ENCODE measurements around the gene FAM120C.

DNA sequence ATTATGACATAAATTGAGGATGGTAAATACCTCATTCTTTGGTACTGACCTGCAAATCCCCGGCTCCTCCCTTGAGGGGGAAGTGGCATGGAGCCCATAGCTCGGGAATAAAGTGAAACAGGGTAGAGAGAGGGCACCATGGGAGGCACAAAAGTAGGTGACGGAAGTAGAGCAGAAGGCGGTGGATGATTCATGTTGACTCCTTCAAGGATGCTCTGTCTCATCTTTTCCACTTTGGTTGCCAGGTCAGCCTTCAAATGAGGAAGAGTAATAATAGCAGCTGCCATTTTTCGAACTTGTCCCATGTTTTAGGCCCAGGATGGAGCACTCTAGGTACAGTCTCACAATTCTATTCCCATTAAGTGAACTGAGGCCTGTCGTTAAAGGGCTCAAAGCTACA is 97.4 kb downstream of the FAM120C start:
- TF ChIP-seq, protein P1, sequence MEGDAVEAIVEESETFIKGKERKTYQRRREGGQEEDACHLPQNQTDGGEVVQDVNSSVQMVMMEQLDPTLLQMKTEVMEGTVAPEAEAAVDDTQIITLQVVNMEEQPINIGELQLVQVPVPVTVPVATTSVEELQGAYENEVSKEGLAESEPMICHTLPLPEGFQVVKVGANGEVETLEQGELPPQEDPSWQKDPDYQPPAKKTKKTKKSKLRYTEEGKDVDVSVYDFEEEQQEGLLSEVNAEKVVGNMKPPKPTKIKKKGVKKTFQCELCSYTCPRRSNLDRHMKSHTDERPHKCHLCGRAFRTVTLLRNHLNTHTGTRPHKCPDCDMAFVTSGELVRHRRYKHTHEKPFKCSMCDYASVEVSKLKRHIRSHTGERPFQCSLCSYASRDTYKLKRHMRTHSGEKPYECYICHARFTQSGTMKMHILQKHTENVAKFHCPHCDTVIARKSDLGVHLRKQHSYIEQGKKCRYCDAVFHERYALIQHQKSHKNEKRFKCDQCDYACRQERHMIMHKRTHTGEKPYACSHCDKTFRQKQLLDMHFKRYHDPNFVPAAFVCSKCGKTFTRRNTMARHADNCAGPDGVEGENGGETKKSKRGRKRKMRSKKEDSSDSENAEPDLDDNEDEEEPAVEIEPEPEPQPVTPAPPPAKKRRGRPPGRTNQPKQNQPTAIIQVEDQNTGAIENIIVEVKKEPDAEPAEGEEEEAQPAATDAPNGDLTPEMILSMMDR (IDR thresholded peaks at IDR 0.05; ENCODE audit: insufficient read depth, low read length): no peak
- TF ChIP-seq, protein P2, sequence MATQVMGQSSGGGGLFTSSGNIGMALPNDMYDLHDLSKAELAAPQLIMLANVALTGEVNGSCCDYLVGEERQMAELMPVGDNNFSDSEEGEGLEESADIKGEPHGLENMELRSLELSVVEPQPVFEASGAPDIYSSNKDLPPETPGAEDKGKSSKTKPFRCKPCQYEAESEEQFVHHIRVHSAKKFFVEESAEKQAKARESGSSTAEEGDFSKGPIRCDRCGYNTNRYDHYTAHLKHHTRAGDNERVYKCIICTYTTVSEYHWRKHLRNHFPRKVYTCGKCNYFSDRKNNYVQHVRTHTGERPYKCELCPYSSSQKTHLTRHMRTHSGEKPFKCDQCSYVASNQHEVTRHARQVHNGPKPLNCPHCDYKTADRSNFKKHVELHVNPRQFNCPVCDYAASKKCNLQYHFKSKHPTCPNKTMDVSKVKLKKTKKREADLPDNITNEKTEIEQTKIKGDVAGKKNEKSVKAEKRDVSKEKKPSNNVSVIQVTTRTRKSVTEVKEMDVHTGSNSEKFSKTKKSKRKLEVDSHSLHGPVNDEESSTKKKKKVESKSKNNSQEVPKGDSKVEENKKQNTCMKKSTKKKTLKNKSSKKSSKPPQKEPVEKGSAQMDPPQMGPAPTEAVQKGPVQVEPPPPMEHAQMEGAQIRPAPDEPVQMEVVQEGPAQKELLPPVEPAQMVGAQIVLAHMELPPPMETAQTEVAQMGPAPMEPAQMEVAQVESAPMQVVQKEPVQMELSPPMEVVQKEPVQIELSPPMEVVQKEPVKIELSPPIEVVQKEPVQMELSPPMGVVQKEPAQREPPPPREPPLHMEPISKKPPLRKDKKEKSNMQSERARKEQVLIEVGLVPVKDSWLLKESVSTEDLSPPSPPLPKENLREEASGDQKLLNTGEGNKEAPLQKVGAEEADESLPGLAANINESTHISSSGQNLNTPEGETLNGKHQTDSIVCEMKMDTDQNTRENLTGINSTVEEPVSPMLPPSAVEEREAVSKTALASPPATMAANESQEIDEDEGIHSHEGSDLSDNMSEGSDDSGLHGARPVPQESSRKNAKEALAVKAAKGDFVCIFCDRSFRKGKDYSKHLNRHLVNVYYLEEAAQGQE (IDR thresholded peaks at IDR 0.05; ENCODE audit: insufficient replicate concordance, low read depth): no peak
- TF ChIP-seq POLR2AphosphoS5 (IDR thresholded peaks at IDR 0.05; ENCODE audit: low read depth): no peak
- no peak for TF ChIP-seq GABPA (IDR thresholded peaks at IDR 0.05; ENCODE audit: low read depth)
